Measurements from ENCODE around the gene TGFB2. TPM values are rescaled to one million over a fixed set of nuclear protein-coding genes. Genes with fewer than 3 reads are reported as not detected.

Gene TGFB2
- total RNA-seq, 1 experiment from 2014 or later: 0.34 TPM

DNA sequence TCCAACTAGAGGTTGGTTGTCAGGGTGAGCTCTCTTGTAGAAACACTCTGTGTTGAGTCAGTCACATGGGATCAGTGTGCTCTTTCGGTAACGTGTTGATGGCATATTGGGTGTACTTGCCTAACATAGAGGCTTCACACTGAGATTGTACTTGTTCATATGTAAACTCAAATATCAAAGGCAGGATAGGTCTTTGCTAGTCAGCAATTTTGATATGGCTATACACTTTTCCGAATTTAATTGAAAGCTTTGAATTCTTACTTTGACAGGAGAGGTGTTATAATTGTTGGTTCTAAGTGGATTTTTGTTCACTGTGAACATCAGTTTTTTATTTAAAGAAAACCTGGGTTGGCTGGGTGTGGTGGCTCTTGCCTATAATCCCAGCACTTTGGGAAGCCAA, 16.4 kb upstream of the TGFB2 start:
- no peaks in the 10 kb centered on the region; a peak in 1 of 4 replicates for H3K36me3 ChIP-seq (ENCODE audit: control insufficient read depth in 1 of 2, insufficient read depth in 2 of 2, low read length in 2 of 2)
- intact Hi-C loops (cut with micrococcal nuclease): no loop called here
- no peaks in the 10 kb centered on the region for H3K9me3 ChIP-seq (ENCODE audit: control insufficient read depth in 1 of 2, insufficient read depth in 1 of 2, low read depth in 1 of 2, low read length in 2 of 2)
- H3K27ac ChIP-seq (ENCODE audit: low read depth, low read length): no peak overlapping the region
- POLR2A ChIA-PET: no interaction called here
- TF ChIP-seq CEBPB (IDR thresholded peaks at IDR 0.05; ENCODE audit: low read depth) (no peak), EZH2phosphoT487 (IDR thresholded peaks at IDR 0.05; ENCODE audit: borderline replicate concordance) (no peak), TCF7L2 (IDR thresholded peaks at IDR 0.05; ENCODE audit: borderline replicate concordance, extremely low read depth, insufficient read depth, insufficient read length) (no peak), POLR2AphosphoS5 (IDR thresholded peaks at IDR 0.05; ENCODE audit: low read depth, low read length) (no peak), EZH2 (IDR thresholded peaks at IDR 0.05) (no peak)
- TF ChIP-seq, protein P1, sequence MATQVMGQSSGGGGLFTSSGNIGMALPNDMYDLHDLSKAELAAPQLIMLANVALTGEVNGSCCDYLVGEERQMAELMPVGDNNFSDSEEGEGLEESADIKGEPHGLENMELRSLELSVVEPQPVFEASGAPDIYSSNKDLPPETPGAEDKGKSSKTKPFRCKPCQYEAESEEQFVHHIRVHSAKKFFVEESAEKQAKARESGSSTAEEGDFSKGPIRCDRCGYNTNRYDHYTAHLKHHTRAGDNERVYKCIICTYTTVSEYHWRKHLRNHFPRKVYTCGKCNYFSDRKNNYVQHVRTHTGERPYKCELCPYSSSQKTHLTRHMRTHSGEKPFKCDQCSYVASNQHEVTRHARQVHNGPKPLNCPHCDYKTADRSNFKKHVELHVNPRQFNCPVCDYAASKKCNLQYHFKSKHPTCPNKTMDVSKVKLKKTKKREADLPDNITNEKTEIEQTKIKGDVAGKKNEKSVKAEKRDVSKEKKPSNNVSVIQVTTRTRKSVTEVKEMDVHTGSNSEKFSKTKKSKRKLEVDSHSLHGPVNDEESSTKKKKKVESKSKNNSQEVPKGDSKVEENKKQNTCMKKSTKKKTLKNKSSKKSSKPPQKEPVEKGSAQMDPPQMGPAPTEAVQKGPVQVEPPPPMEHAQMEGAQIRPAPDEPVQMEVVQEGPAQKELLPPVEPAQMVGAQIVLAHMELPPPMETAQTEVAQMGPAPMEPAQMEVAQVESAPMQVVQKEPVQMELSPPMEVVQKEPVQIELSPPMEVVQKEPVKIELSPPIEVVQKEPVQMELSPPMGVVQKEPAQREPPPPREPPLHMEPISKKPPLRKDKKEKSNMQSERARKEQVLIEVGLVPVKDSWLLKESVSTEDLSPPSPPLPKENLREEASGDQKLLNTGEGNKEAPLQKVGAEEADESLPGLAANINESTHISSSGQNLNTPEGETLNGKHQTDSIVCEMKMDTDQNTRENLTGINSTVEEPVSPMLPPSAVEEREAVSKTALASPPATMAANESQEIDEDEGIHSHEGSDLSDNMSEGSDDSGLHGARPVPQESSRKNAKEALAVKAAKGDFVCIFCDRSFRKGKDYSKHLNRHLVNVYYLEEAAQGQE (IDR thresholded peaks at IDR 0.05; ENCODE audit: low read depth): no peak
- no peaks in the 10 kb centered on the region for H3K27me3 ChIP-seq (ENCODE audit: insufficient read depth, low read length)
- DNase-seq (ENCODE audit: low read depth, low spot score) (no peak), ATAC-seq (no peak)
- H3K79me2 ChIP-seq (ENCODE audit: insufficient read depth, low read length): peaks cover 6% of the 10 kb centered on the region
- no peaks in the 10 kb centered on the region for H4K20me1 ChIP-seq (ENCODE audit: insufficient read depth)
- no peak overlapping the region for H3K4me3 ChIP-seq (replicated peaks in 1 of 2; ENCODE audit: low read depth in 1 of 2, low read length in 2 of 2)
- RAD21 ChIA-PET (ENCODE audit: low non-redundant PET in 1 of 2, low total read pairs in 2 of 2, uncharacterized antibody in 2 of 2, unreplicated experiment in 2 of 2): interaction anchor here in 1 of 2 experiments (0.7 kb wide), 1 partner anchor 689 kb away, joined by 3 read pairs; no protein-coding TSS in a partner anchor
- H3K9ac ChIP-seq (ENCODE audit: low read length): no peak overlapping the region
- CTCF ChIA-PET: interaction anchor here (1.6 to 2.1 kb wide), 3 partner anchors 26 to 1057 kb away, joined by 4 to 6 read pairs (median 5); no protein-coding TSS in a partner anchor
- BruUV-seq (replicated peaks): no TSS peak
- no peaks in the 10 kb centered on the region for H3K9me2 ChIP-seq (ENCODE audit: insufficient read depth)
- H3K4me1 ChIP-seq (ENCODE audit: control insufficient read depth in 1 of 2, insufficient read depth in 2 of 2, low read length in 2 of 2): no peaks in the 10 kb centered on the region
- H3K4me2 ChIP-seq (ENCODE audit: low read length): no peak overlapping the region
- no peak overlapping the region for H2AFZ ChIP-seq (ENCODE audit: low read depth, low read length, poor library complexity, severe bottlenecking)
